Loucy (cell line): Measurements from ENCODE around the gene PXN.

ENCODE experiments used
- CTCF ChIP-seq: fragments of 200-600 bp; sonication (generic); conservative IDR thresholded peaks from 2 replicates; pipeline ENCODE4 v1.5.1; 2014; ENCODE audit warnings: mild to moderate bottlenecking, antibody characterized with exemption, low read length
- EZH2phosphoT487 ChIP-seq: fragments of 200-600 bp; IDR thresholded peaks from 2 replicates; pipeline ENCODE4 v1.6.1; 2018; ENCODE audit warnings: antibody characterized with exemption, mild to moderate bottlenecking, moderate library complexity, borderline replicate concordance

- TF ChIP-seq CTCF (no peak), EZH2phosphoT487 (no peak)
Observed at GRCh38 chr12:120194534-120195395, 70.8 kb downstream of the PXN start, which contains the start of gene GCN1.
